ENCODE data around the gene TBATA. TPM values are rescaled to one million over a fixed set of nuclear protein-coding genes. Genes with fewer than 3 reads are reported as not detected.

TBATA gene
- total RNA-seq, 2 experiments from 2014 or later, result not detected

- POLR2A ChIA-PET, result no interaction called here
- no peak for ATAC-seq
These were observed 23.9 kb upstream of the TBATA start for GRCh38 chr10:70809011-70809611.

GRCh38 chr10:70807556-70807955, 22.4 kb upstream of the TBATA start:
- Mint-ChIP-seq H3K4me3 (no peak overlapping the region), H3K27ac (no peak overlapping the region), H3K27me3 (peaks cover 6% of the 10 kb centered on the region), H3K36me3 (ENCODE audit: low read depth) (no peaks in the 10 kb centered on the region), H3K9me3 (ENCODE audit: low read depth) (no peaks in the 10 kb centered on the region), H3K4me1 (no peaks in the 10 kb centered on the region)
- intact Hi-C loops (cut with DNase I, micrococcal nuclease), result no loop called here
- DNase-seq, result no peak
- ATAC-seq, result no peak
- ChIA-PET CTCF (interaction anchor here (1.6 kb wide), 1 partner anchor 256 kb away, joined by 3 read pairs; no protein-coding TSS in a partner anchor), POLR2A (no interaction called here)

More at GRCh38 chr10:70809011-70809611, 23.9 kb upstream of the TBATA start:
- Mint-ChIP-seq H3K36me3 (ENCODE audit: low read depth) (no peaks in the 10 kb centered on the region), H3K27me3 (peaks cover 2% of the 10 kb centered on the region), H3K4me3 (no peak overlapping the region), H3K9me3 (ENCODE audit: low read depth) (no peaks in the 10 kb centered on the region), H3K27ac (no peak overlapping the region), H3K4me1 (peaks cover under 1% of the 10 kb centered on the region)
- CTCF ChIA-PET, result interaction anchor here (1.3 to 1.6 kb wide), 2 partner anchors 69 to 258 kb away, joined by 3 to 4 read pairs; no protein-coding TSS in a partner anchor
- intact Hi-C loops (cut with DNase I, micrococcal nuclease), result no loop called here
- DNase-seq, result no peak

- Mint-ChIP-seq H3K27ac (no peak overlapping the region), H3K4me1 (no peaks in the 10 kb centered on the region), H3K9me3 (ENCODE audit: low read depth) (no peaks in the 10 kb centered on the region), H3K4me3 (no peak overlapping the region), H3K27me3 (peaks cover 8% of the 10 kb centered on the region), H3K36me3 (ENCODE audit: low read depth) (no peaks in the 10 kb centered on the region)
- ChIA-PET CTCF (interaction anchor here (1.4 kb wide), 1 partner anchor 97 kb away, joined by 4 read pairs; no protein-coding TSS in a partner anchor), POLR2A (interaction anchor here (0.6 kb wide), 1 partner anchor 426 kb away, joined by 4 read pairs; no protein-coding TSS in a partner anchor)
- intact Hi-C loops (cut with DNase I, micrococcal nuclease), result no loop called here
- ATAC-seq (no peak), DNase-seq (no peak)
These were observed 21.7 kb upstream of the TBATA start for GRCh38 chr10:70806841-70807240.

DNA sequence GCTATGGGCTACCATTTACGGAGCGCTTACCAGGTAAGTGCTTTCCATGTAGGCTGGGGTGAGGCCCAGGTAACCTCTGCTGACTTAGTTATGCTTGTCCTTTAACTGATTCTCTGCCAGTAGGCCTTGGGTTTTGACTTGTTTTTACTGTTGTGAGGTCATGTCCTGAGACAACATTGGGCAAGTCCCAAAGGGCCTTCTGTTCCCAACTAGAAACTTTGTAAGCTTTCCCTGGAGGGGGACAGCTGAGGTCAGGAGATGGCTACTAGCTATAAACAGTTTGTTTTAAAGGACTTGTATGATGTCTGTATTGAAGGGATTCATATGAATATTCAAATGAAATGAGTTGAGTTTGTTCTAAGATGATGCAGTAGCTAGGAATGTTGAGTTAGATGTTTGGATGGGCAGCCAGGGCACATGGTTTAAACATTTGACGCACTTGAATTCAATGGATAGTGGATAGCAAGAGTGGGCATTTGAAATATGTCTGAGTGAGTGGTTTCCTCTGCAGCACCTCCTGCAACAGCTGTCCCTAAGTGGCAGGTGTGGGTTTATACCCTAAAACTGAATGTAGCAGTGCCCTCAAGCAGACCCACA, 20.5 kb upstream of the TBATA start:
- ATAC-seq, result no peak
- H3K36me3 Mint-ChIP-seq (ENCODE audit: low read depth), result no peaks in the 10 kb centered on the region

GRCh38 chr10:70804421-70804808, 19.2 kb upstream of the TBATA start:
- ChIA-PET POLR2A (no interaction called here), CTCF (interaction anchor here (0.6 kb wide), 1 partner anchor 174 kb away, joined by 3 read pairs; no protein-coding TSS in a partner anchor)
- no peak for ATAC-seq
- Mint-ChIP-seq H3K4me3 (no peak overlapping the region), H3K4me1 (no peaks in the 10 kb centered on the region), H3K36me3 (ENCODE audit: low read depth) (no peaks in the 10 kb centered on the region), H3K27ac (no peak overlapping the region), H3K27me3 (peaks cover 14% of the 10 kb centered on the region), H3K9me3 (ENCODE audit: low read depth) (no peaks in the 10 kb centered on the region)
- no peak for DNase-seq
- intact Hi-C loops (cut with DNase I, micrococcal nuclease), result no loop called here

More for the DNA sequence above, 20.5 kb upstream of the TBATA start:
- Mint-ChIP-seq H3K9me3 (ENCODE audit: low read depth) (no peaks in the 10 kb centered on the region), H3K4me1 (no peaks in the 10 kb centered on the region), H3K27me3 (peaks cover 8% of the 10 kb centered on the region), H3K27ac (no peak overlapping the region), H3K4me3 (no peak overlapping the region)
- CTCF ChIA-PET, result interaction anchor here (0.6 to 1.4 kb wide), 3 partner anchors 98 to 344 kb away, joined by 4 to 5 read pairs (median 4); no protein-coding TSS in a partner anchor
- POLR2A ChIA-PET, result no interaction called here
- DNase-seq, result no peak
- intact Hi-C loops (cut with DNase I, micrococcal nuclease), result no loop called here

DNA sequence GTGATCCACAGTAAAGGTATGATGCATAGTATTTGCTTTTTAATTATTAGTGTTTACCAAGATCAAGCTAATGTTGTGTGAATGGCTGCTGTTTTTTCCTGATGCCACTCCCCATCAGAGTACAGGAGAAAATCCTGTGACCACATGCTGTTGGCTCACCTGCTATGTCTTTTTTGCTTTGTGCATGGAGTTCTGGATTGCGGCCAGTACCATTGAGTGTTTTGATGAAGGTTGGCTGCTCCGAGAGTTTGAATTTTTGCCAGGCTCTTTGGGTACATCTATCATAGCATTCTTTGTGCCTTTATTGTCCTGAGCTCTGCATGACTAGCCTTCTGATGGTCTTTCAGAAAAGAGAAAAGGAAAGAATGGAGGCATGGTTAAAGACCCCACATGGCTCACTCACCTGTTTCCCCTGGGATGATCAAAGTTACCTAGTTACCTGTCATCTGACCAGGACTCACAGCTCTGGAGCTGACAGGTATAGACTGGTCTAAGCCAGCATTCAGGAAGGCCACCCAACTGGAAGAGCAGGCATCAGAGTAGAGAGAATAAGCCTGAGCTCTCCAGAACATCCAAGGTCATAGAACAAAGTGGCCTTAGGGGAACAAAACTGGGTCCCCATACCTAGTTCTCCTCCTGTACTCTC, 18.7 kb upstream of the TBATA start:
- no peak for DNase-seq
- ATAC-seq, result no peak
- no peak overlapping the region for H3K4me3 Mint-ChIP-seq
- H3K4me1 Mint-ChIP-seq, result no peaks in the 10 kb centered on the region
- H3K27me3 Mint-ChIP-seq, result peaks cover 16% of the 10 kb centered on the region
- no peaks in the 10 kb centered on the region for H3K9me3 Mint-ChIP-seq (ENCODE audit: low read depth)
- CTCF ChIA-PET, result interaction anchor here (0.6 kb wide), 4 partner anchors 23 to 267 kb away, joined by 3 to 4 read pairs (median 3); no protein-coding TSS in a partner anchor
- intact Hi-C loops (cut with DNase I, micrococcal nuclease), result no loop called here
- H3K36me3 Mint-ChIP-seq (ENCODE audit: low read depth), result no peaks in the 10 kb centered on the region
- POLR2A ChIA-PET, result no interaction called here
- no peak overlapping the region for H3K27ac Mint-ChIP-seq

GRCh38 chr10:70801854-70802253, 16.7 kb upstream of the TBATA start:
- no peak for ATAC-seq
- H3K27me3 Mint-ChIP-seq, result peaks cover 19% of the 10 kb centered on the region
- intact Hi-C loops (cut with DNase I, micrococcal nuclease), result no loop called here
- H3K9me3 Mint-ChIP-seq (ENCODE audit: low read depth), result no peaks in the 10 kb centered on the region
- POLR2A ChIA-PET, result no interaction called here
- H3K4me1 Mint-ChIP-seq, result no peaks in the 10 kb centered on the region
- H3K36me3 Mint-ChIP-seq (ENCODE audit: low read depth), result no peaks in the 10 kb centered on the region
- H3K4me3 Mint-ChIP-seq, result no peak overlapping the region
- DNase-seq, result no peak
- CTCF ChIA-PET, result interaction anchor here (0.7 kb wide), 1 partner anchor 469 kb away, joined by 3 read pairs; no protein-coding TSS in a partner anchor
- H3K27ac Mint-ChIP-seq, result no peak overlapping the region

DNA sequence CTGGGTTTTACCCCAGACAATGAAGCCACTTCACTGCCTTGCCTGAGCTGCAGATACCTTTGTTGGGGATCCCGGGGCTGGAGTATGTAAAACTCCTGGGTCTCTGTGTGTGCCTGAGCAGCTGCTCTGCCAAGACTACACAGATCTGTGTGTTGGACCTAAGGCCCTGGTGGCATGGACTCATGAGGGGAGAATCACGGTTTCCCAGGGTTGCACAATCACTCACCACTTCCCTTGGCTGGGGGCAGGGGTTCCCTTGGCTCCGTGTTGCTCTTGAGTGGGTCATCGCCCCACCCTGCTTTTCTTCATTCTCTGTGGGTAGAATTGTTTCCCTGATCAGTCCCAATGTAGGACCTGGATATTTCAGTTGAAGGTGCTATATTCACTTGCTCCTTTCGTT, 13.9 kb upstream of the TBATA start:
- POLR2A ChIA-PET, result no interaction called here

GRCh38 chr10:70797840-70798239, 12.7 kb upstream of the TBATA start:
- no peak for ATAC-seq
- ChIA-PET CTCF (no interaction called here), POLR2A (no interaction called here)

More for the DNA sequence above, 13.9 kb upstream of the TBATA start:
- CTCF ChIA-PET, result interaction anchor here (0.7 kb wide), 1 partner anchor 88 kb away, joined by 3 read pairs; no protein-coding TSS in a partner anchor
- H3K9me3 Mint-ChIP-seq (ENCODE audit: low read depth), result no peaks in the 10 kb centered on the region
- H3K4me3 Mint-ChIP-seq, result no peak overlapping the region
- H3K27ac Mint-ChIP-seq, result no peak overlapping the region
- peaks cover 23% of the 10 kb centered on the region for H3K27me3 Mint-ChIP-seq
- H3K36me3 Mint-ChIP-seq (ENCODE audit: low read depth), result no peaks in the 10 kb centered on the region
- intact Hi-C loops (cut with DNase I, micrococcal nuclease), result no loop called here
- H3K4me1 Mint-ChIP-seq, result no peaks in the 10 kb centered on the region
- ATAC-seq (no peak), DNase-seq (no peak)

GRCh38 chr10:70795613-70796012, 10.4 kb upstream of the TBATA start:
- Mint-ChIP-seq H3K36me3 (ENCODE audit: low read depth) (no peaks in the 10 kb centered on the region), H3K9me3 (ENCODE audit: low read depth) (no peaks in the 10 kb centered on the region), H3K4me3 (no peak overlapping the region), H3K27ac (no peak overlapping the region), H3K27me3 (peaks cover 25% of the 10 kb centered on the region), H3K4me1 (no peaks in the 10 kb centered on the region)
- no peak for DNase-seq
- intact Hi-C loops (cut with DNase I, micrococcal nuclease), result no loop called here
- ChIA-PET POLR2A (no interaction called here), CTCF (interaction anchor here (1.1 to 1.8 kb wide), 2 partner anchors 247 kb away, joined by 4 to 5 read pairs; no protein-coding TSS in a partner anchor)
- ATAC-seq, result no peak

More at GRCh38 chr10:70797840-70798239, 12.7 kb upstream of the TBATA start:
- Mint-ChIP-seq H3K4me3 (no peak overlapping the region), H3K27me3 (peaks cover 20% of the 10 kb centered on the region), H3K27ac (no peak overlapping the region), H3K4me1 (no peaks in the 10 kb centered on the region), H3K36me3 (ENCODE audit: low read depth) (no peaks in the 10 kb centered on the region), H3K9me3 (ENCODE audit: low read depth) (no peaks in the 10 kb centered on the region)
- DNase-seq, result no peak
- intact Hi-C loops (cut with DNase I, micrococcal nuclease), result no loop called here

DNA sequence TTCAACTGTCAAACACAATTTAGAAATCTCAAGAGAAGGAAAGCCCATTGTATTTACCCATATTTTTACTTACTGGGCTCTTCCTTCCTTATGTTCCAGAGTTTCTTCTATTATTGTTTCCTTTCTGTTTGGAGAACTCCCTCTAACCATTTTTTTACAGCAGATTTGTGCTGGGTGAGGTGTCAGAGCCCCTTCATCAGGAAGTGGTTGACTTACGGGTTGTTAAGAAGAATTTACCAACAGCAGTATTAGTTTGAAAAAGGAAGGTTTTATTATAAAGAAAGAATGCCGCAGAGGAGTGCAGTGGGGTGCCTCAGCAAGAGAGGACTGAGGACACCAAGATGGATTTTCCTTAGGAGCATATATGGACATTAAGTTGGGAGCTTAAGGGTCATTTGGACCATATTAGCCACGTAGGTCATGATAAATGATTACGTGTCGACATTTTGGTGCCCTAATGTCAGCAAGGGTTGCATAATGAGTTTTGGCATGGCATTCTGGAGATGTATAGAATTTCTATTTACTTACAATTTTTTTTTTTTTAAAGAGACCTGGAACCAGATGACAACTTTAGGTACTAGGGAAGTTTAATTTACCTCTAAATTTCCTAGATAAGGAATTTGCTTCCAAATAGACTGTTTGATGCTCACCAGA, 6.3 kb upstream of the TBATA start:
- Mint-ChIP-seq H3K27me3 (peaks cover 14% of the 10 kb centered on the region), H3K36me3 (ENCODE audit: low read depth) (no peaks in the 10 kb centered on the region), H3K9me3 (ENCODE audit: low read depth) (no peaks in the 10 kb centered on the region), H3K27ac (no peak overlapping the region), H3K4me3 (no peak overlapping the region), H3K4me1 (peaks cover 5% of the 10 kb centered on the region)
- intact Hi-C loops (cut with DNase I, micrococcal nuclease), result no loop called here
- DNase-seq (no peak), ATAC-seq (no peak)
- POLR2A ChIA-PET, result no interaction called here
- CTCF ChIA-PET, result interaction anchor here (0.6 kb wide), 1 partner anchor 323 kb away, joined by 3 read pairs; no protein-coding TSS in a partner anchor
